HT1080 (cell line): ENCODE measurements around the gene OTOA. TPM values are rescaled to one million over a fixed set of nuclear protein-coding genes. Genes with fewer than 3 reads are reported as not detected.
"Not testable (repeated sequence)": the region's sequence is repeated elsewhere in the genome, so short reads cannot be mapped to it uniquely, and the experiment has no call there.

ENCODE experiments used
- DNase-seq: peaks from one replicate; pipeline ENCODE4 v3.0.0-alpha.2; 2015; ENCODE audit warnings: low read depth
- total RNA-seq: library from RNA; depleted of rRNA; stranded (reverse); fragments of >200 nt; shearing (Covaris generic); gene quantifications from 2 replicates; pipeline ENCODE4 v1.2.3, GENCODE V29; 2014

OTOA gene
- total RNA-seq, 1 experiment from 2014 or later, result 0.11 TPM

- no peak for DNase-seq
Observed at GRCh38 chr16:21673469-21673868, 9.7 kb downstream of the OTOA start.

- peak; percentile 72 for DNase-seq
Observed at GRCh38 chr16:21674456-21674855, 10.7 kb downstream of the OTOA start.

GRCh38 chr16:21680714-21681113 is 16.9 kb downstream of the OTOA start:
- DNase-seq, result not testable (repeated sequence)

- DNase-seq, result no peak
Observed at GRCh38 chr16:21683184-21683583, 19.4 kb downstream of the OTOA start.

- no peak for DNase-seq
Observed at GRCh38 chr16:21684199-21684598, 20.4 kb downstream of the OTOA start.

GRCh38 chr16:21685034-21685455 is 21.3 kb downstream of the OTOA start:
- no peak for DNase-seq

GRCh38 chr16:21689107-21689506 is 25.3 kb downstream of the OTOA start:
- DNase-seq, result no peak

- DNase-seq, result not testable (repeated sequence)
Observed at GRCh38 chr16:21690967-21691366, 27.2 kb downstream of the OTOA start.

- no peak for DNase-seq
Observed at GRCh38 chr16:21694609-21695008, 30.8 kb downstream of the OTOA start.

- DNase-seq, result no peak
Observed at GRCh38 chr16:21697032-21697431, 33.3 kb downstream of the OTOA start.

GRCh38 chr16:21698169-21699032 is 34.6 kb downstream of the OTOA start:
- no peak for DNase-seq

- DNase-seq, result no peak
Observed at GRCh38 chr16:21701271-21701670, 37.5 kb downstream of the OTOA start.

GRCh38 chr16:21702276-21702675 is 38.5 kb downstream of the OTOA start:
- DNase-seq, result no peak

- no peak for DNase-seq
Observed at GRCh38 chr16:21703156-21703555, 39.4 kb downstream of the OTOA start.

GRCh38 chr16:21703589-21704174 is 39.9 kb downstream of the OTOA start:
- no peak for DNase-seq

- no peak for DNase-seq
Observed at GRCh38 chr16:21704266-21704665, 40.5 kb downstream of the OTOA start.

GRCh38 chr16:21704733-21705132 is 41.0 kb downstream of the OTOA start:
- peak; percentile 15 for DNase-seq

GRCh38 chr16:21708533-21709115 is 44.9 kb downstream of the OTOA start:
- peak; percentile 41 for DNase-seq

- DNase-seq, result no peak
Observed at GRCh38 chr16:21710938-21711337, 47.2 kb downstream of the OTOA start.

GRCh38 chr16:21713549-21714368 is 50.0 kb downstream of the OTOA start:
- DNase-seq, result no peak

- DNase-seq, result not testable (repeated sequence)
Observed at GRCh38 chr16:21714369-21714618, 50.5 kb downstream of the OTOA start.

- DNase-seq, result no peak
Observed at GRCh38 chr16:21717608-21718007, 53.8 kb downstream of the OTOA start.
